WTC11 (cell line): ENCODE results near the gene TMEM218. TPM values are rescaled to one million over a fixed set of nuclear protein-coding genes. Genes with fewer than 3 reads are reported as not detected.

Source experiments
- ATAC-seq: fragments of 200-7000 bp; cut with Tn5 transposase; 2 replicates; pipeline ENCODE4 v1.10.0; 2021; ENCODE audit warnings: mild to moderate bottlenecking, moderate library complexity
- CTCF ChIA-PET: fragments of 300-600 bp; sonication (Branson Sonifier 250); formaldehyde crosslinking; loops from one replicate; lab custom pipeline; 2021; ENCODE audit warnings: antibody characterized with exemption; lab: Charles Lee
- POLR2A ChIA-PET: fragments of 350-600 bp; sonication (Branson Sonifier 250); formaldehyde crosslinking; loops from one replicate; lab custom pipeline; 2021; ENCODE audit warnings: antibody characterized with exemption; lab: Charles Lee
- DNase-seq: peaks from one replicate; pipeline ENCODE4 v3.0.0; 2021; ENCODE audit warnings: low spot score
- H3K27ac Mint-ChIP-seq: 2 replicates; pipeline ENCODE4 v1.8.0; 2021; ENCODE audit warnings: mixed read lengths
- H3K27me3 Mint-ChIP-seq: 2 replicates; pipeline ENCODE4 v1.8.0; 2021; ENCODE audit warnings: low read depth, mild to moderate bottlenecking, moderate library complexity, mixed read lengths
- H3K36me3 Mint-ChIP-seq: 2 replicates; pipeline ENCODE4 v1.8.0; 2021; ENCODE audit warnings: mixed read lengths
- H3K4me1 Mint-ChIP-seq: 2 replicates; pipeline ENCODE4 v1.8.0; 2022; ENCODE audit warnings: mixed read lengths
- H3K4me3 Mint-ChIP-seq: 2 replicates; pipeline ENCODE4 v1.8.0; 2021; ENCODE audit warnings: mild to moderate bottlenecking, moderate library complexity, mixed read lengths
- H3K9me3 Mint-ChIP-seq: 2 replicates; pipeline ENCODE4 v1.8.0; 2021; ENCODE audit warnings: mixed read lengths
- ATF1 ChIP-seq: sonication (generic); formaldehyde crosslinking; IDR thresholded peaks from 2 replicates; pipeline ENCODE4 v1.8.1; 2023; ENCODE audit warnings: mild to moderate bottlenecking, moderate library complexity, missing genetic modification reagents
- ESRRA ChIP-seq: sonication (generic); formaldehyde crosslinking; IDR thresholded peaks from 2 replicates; pipeline ENCODE4 v1.8.1; 2022; ENCODE audit warnings: mild to moderate bottlenecking, missing genetic modification reagents, borderline replicate concordance
- FOXP1 ChIP-seq: sonication (generic); formaldehyde crosslinking; IDR thresholded peaks from 2 replicates; pipeline ENCODE4 v1.8.0; 2022; ENCODE audit warnings: missing genetic modification reagents, mild to moderate bottlenecking, moderate library complexity, borderline replicate concordance
- MXD4 ChIP-seq: fragments of 250-450 bp; sonication (Bioruptor Pico); IDR thresholded peaks from 2 replicates; pipeline ENCODE4 v1.8.0; 2021; ENCODE audit warnings: mild to moderate bottlenecking, moderate library complexity, borderline replicate concordance
- NR2C2 ChIP-seq: sonication (generic); formaldehyde crosslinking; IDR thresholded peaks from 2 replicates; pipeline ENCODE4 v1.8.0; 2022; ENCODE audit warnings: mild to moderate bottlenecking, missing genetic modification reagents
- OVOL2 ChIP-seq: fragments of 250-450 bp; sonication (Bioruptor Pico); IDR thresholded peaks from 2 replicates; pipeline ENCODE4 v1.9.0; 2021; ENCODE audit warnings: mild to moderate bottlenecking, borderline replicate concordance
- RELA ChIP-seq: sonication (generic); formaldehyde crosslinking; IDR thresholded peaks from 2 replicates; pipeline ENCODE4 v1.8.1; 2022; ENCODE audit warnings: missing genetic modification reagents, mild to moderate bottlenecking, borderline replicate concordance
- USF2 ChIP-seq: sonication (generic); formaldehyde crosslinking; IDR thresholded peaks from 2 replicates; pipeline ENCODE4 v1.8.1; 2023; ENCODE audit warnings: mild to moderate bottlenecking, missing genetic modification reagents, moderate library complexity
- ZBTB21 ChIP-seq: sonication (generic); formaldehyde crosslinking; IDR thresholded peaks from 2 replicates; pipeline ENCODE4 v1.8.1; 2023; ENCODE audit warnings: mild to moderate bottlenecking, missing genetic modification reagents, borderline replicate concordance
- ZNF423 ChIP-seq: fragments of 250-450 bp; sonication (Bioruptor Pico); IDR thresholded peaks from 2 replicates; pipeline ENCODE4 v2.1.2; 2022; ENCODE audit warnings: mild to moderate bottlenecking, moderate library complexity
- total RNA-seq: library from RNA; stranded (reverse); gene quantifications from 3 replicates; pipeline ENCODE4 v1.2.3, GENCODE V29; 2021
- TF ChIP-seq, protein P1 (sequence below): sonication (generic); formaldehyde crosslinking; conservative IDR thresholded peaks from 2 replicates; pipeline ENCODE4 v1.8.1; 2023; ENCODE audit warnings: mild to moderate bottlenecking, low read depth, missing genetic modification reagents, moderate library complexity

The TMEM218 gene
- total RNA-seq, 1 experiment from 2014 or later, result 10.3 TPM

DNA sequence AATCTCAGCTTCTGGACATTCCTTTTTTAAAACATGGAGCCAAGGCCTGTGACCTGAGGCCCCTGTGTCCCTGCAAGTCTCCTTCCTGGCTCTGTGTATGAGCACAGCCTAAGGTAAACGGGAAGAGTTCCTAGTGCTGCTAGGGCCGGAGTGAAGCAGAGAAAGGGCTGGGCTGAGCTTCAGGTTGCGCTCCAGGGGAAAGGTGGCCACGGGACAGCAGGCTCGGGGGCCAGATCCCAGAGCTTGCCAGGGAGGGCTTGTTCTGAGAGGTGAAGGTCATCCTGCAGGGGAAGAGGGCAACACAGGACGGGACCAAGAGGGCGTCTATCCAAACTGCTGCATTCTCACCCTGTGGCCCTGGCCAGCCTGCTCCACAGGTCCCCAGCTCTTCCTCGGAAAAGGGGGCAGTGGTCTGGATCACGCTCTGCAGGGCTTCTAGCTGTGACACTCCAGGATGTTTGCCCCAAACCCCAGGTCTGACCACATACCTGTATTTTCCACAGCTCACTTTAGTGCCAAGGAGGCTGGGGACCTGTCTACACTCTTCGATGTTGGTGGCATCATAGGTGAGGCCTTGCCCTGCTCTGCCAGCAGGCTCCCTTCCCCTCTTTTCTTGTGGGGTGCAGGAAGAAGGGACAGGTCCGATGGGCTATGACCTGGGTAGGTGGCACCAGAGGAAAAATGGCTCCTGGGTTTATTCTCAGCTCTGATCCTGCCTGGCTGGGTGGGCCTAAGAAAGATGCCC is 27.9 kb downstream of the TMEM218 start (continued):
- TF ChIP-seq, protein P1, sequence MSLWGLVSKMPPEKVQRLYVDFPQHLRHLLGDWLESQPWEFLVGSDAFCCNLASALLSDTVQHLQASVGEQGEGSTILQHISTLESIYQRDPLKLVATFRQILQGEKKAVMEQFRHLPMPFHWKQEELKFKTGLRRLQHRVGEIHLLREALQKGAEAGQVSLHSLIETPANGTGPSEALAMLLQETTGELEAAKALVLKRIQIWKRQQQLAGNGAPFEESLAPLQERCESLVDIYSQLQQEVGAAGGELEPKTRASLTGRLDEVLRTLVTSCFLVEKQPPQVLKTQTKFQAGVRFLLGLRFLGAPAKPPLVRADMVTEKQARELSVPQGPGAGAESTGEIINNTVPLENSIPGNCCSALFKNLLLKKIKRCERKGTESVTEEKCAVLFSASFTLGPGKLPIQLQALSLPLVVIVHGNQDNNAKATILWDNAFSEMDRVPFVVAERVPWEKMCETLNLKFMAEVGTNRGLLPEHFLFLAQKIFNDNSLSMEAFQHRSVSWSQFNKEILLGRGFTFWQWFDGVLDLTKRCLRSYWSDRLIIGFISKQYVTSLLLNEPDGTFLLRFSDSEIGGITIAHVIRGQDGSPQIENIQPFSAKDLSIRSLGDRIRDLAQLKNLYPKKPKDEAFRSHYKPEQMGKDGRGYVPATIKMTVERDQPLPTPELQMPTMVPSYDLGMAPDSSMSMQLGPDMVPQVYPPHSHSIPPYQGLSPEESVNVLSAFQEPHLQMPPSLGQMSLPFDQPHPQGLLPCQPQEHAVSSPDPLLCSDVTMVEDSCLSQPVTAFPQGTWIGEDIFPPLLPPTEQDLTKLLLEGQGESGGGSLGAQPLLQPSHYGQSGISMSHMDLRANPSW (CRISPR knock-in tag), result no peak
- TF ChIP-seq USF2 (CRISPR knock-in tag) (no peak), NR2C2 (CRISPR knock-in tag) (no peak)

DNA sequence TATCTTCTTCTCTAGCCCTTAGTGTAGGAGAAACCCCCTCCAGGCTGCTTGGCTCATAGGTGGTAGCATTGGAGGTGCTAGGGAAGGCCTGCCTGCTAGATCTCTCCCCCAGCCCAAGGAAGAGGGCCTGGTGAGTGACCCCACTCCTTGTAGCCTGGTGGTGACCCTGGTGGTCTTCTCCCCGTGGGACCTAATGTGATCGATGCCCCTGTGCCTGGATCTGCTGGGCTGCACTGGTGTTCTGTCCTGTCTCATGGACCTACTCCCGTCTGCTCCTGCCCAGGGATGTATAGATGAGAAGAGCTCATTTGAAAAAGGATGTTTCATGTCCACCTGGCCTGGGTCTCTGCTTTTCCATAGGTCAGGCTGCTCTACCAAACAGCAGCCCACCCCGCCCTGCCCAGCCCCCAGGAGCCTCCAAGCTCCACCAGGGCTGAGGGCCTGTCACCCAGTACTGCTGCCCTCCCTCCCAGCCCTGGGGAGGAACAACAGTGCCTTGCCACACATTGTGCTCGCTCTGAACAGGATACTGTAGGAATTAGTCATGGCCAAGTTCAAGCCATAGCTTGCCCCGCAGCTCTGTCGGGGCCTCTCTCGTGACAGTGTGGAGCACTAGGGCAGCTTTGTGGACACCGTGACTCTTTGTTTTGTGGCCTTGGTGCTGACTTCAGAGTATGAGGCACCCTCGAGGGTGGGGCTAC is 28.7 kb downstream of the TMEM218 start:
- H3K27me3 Mint-ChIP-seq, result no peaks in the 10 kb centered on the region
- no peak overlapping the region for H3K27ac Mint-ChIP-seq
- DNase-seq (no peak), ATAC-seq (no peak)
- TF ChIP-seq OVOL2 (no peak), FOXP1 (no peak), ESRRA (CRISPR knock-in tag) (no peak), ZBTB21 (no peak)
- H3K4me3 Mint-ChIP-seq, result no peak overlapping the region
- H3K9me3 Mint-ChIP-seq, result no peaks in the 10 kb centered on the region
- POLR2A ChIA-PET, result no interaction called here
- CTCF ChIA-PET, result interaction anchor here (0.8 to 2.6 kb wide), 9 partner anchors 8 to 351 kb away, joined by 3 to 14 read pairs (median 4); partner anchors contain the start of gene SLC37A2
- no peaks in the 10 kb centered on the region for H3K36me3 Mint-ChIP-seq
- no peaks in the 10 kb centered on the region for H3K4me1 Mint-ChIP-seq

DNA sequence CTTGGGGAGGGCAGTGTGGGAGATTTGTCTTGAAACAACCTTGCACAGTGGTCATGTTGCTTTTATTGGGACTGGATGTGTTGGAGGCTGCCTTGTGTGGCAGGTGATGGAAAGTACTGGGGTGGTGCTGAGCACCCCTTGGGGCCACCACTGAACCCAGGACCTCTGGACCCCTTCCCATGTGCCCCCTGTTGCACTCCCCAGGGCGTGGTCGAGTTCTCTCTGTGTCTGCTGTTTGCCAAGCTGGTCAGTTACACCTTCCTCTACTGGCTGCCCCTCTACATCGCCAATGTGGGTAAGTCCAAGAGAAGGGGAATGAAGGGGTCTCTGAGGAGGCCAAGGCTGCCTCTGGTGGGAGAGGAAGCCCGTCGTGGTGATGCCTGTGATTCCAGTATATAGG is 29.4 kb downstream of the TMEM218 start:
- ChIA-PET POLR2A (no interaction called here), CTCF (interaction anchor here (1.3 to 2.6 kb wide), 5 partner anchors 9 to 347 kb away, joined by 3 to 14 read pairs (median 4); no protein-coding TSS in a partner anchor)
- Mint-ChIP-seq H3K9me3 (no peaks in the 10 kb centered on the region), H3K4me3 (no peak overlapping the region), H3K4me1 (no peaks in the 10 kb centered on the region), H3K27ac (no peak overlapping the region), H3K36me3 (no peaks in the 10 kb centered on the region), H3K27me3 (no peaks in the 10 kb centered on the region)
- TF ChIP-seq ATF1 (CRISPR knock-in tag) (no peak), MXD4 (CRISPR knock-in tag) (no peak), ZNF423 (CRISPR knock-in tag) (no peak)
- DNase-seq (no peak), ATAC-seq (no peak)

DNA sequence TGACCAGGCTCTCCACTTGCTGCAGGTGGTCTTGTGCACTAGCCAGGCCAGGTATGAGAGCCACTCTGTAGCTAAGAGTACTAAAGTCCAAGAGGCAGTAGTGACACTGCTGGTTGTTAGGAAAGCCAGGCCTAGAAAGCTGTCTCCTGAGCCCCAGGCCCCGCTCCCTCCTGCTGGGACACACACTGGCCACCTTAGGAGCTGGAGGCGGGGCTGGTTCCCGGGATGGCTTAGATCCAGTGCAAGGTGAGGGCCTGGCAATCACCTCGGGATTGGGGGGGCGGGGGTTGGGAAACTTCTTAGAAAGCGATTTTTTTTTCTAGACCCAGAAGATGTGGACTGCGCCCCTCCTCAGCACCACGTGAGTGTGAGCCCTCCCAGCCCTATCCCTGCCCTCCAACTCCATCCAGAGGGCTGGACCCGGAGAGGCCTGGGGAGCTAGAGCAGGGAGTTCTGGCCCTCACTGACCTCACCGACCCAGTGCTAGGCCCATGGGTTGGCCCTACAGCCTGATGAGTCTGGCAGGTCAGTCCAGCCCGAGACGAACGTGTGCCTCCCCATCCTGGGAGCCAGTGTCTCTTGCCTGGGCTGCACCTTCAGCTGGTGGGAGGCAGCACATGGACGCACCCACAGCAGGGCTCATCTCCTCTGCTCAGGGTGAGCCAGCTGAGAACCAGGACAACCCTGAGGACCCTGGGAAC is 30.2 kb downstream of the TMEM218 start:
- Mint-ChIP-seq H3K36me3 (no peaks in the 10 kb centered on the region), H3K27ac (no peak overlapping the region), H3K4me3 (no peak overlapping the region), H3K27me3 (no peaks in the 10 kb centered on the region), H3K4me1 (no peaks in the 10 kb centered on the region), H3K9me3 (no peaks in the 10 kb centered on the region)
- TF ChIP-seq ZNF423 (CRISPR knock-in tag) (peak; percentile 57; the same call in 1 of the 2 replicates), RELA (CRISPR knock-in tag) (no peak)
- no peak for DNase-seq
- ChIA-PET POLR2A (no interaction called here), CTCF (interaction anchor here (0.6 to 2.6 kb wide), 6 partner anchors 10 to 205 kb away, joined by 3 to 14 read pairs (median 5); partner anchors contain the start of gene SLC37A2)
- ATAC-seq, result no peak
